T-helper 9 cell (primary cell): ENCODE results near the gene NELFA.
A peak's percentile ranks its signal among the peaks of the same experiment; 100 is the strongest.

Experiments
- DNase-seq: peaks from one replicate; pipeline ENCODE4 v3.0.0-alpha.2; 2020
- total RNA-seq, 2 donors: gene quantifications; one replicate each; lab custom pipeline; 2026; lab: John Stamatoyannopoulos, UW

Gene NELFA
- 35.2 to 47.0 reads per million in 2 donors for total RNA-seq

DNA sequence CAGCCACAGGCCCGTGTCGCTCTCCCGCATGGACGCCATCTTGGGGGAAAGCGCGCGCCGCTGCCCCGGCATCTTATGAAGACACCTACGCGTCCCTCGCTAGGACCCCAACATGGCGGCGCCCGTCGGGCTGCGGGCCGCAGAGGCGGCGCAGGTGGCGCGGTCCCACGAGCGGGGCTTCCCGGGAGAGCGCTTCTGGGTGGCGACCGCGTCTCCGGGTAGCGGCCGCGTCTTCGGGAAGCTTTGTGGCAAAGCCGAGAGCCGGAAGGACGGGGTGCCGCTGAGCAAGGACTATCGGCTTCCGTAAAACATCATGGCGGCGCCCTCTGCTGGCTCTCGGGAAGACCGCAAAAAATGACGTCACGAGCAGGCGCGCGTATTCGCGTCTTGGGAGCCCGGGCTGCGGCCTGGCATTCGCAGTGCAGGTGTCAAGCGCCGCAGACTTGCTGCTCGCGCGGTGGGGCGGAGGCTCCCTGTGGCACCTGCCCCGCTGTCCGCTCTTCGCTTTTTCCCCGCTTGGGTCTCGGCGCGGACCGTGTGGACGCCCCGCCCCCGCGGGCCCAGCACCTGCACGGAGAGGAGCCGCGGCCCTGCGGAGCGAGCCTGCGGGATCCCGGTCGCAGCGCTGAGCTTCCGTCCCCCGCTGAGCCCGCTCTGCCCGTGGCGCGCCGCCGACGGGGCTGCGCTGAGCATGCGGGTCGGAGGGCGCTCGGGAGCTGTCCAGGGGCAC lies at the start of gene NELFA:
TSS of gene NELFA (minus strand) at position 54 of the 730 bp plus-strand sequence. CDS start at position 39, 15 bp downstream.
- DNase-seq = peak; percentile 96

- no peak for DNase-seq
Observed at GRCh38 chr4:2057382-2058065, 48.8 kb upstream of the NELFA start.

DNA sequence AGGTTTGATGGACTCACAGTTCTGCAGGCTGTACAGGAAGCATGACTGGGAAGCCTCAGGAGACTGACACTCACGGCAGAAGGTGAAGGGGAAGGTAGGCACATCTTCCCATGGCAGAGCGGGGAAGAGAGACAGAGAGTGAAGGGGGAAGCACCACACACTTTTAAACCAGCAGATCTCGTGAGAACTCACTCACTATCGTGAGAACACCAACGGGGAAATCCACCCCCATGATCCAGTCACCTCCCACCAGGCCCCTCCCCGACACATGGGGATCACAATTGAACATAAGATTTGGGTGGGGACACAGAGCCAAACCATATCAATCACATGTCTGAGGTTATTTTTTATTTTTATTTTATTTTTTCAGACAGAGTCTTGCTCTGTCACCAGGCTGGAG lies 45.4 kb upstream of the NELFA start:
- no peak for DNase-seq

DNA sequence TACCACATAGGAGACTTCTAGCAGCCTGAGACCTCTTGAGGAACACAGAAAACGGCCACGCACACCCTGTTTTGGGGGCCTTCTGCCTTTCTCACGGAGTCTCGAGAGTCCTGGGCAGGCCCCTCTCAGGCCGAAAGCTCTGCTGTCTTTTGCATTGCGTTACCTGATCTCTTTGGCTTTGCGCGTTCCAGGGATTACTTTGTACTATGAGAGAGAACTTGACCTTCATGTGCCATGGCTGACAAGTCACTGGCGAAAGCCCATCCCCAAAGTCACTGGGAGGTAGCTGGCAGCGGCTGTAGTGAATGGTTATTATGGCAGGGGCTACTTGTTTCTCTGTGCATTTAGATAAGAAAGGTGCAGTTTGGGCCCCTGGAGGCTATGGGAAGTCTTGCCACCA lies 42.3 kb upstream of the NELFA start:
- DNase-seq = no peak

DNA sequence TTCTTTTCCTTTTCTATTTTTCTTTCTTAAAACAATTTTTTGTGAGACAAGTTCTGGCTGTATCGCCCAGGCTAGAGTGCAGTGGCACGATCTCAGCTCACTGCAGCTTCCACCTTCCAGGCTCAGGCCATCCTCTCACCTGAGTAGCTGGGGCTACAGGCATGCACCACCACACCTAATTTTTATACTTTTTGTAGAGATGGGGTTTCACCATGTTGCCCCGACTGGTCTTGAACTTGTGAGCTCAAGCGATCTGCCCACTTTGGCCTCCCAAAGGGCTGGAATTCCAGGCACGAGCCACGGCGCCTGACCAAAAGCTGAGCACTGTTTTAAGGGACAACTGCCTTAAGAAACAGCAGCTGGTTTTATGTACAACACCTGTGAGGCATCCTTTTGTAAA lies 41.0 kb upstream of the NELFA start:
- DNase-seq = no peak

DNA sequence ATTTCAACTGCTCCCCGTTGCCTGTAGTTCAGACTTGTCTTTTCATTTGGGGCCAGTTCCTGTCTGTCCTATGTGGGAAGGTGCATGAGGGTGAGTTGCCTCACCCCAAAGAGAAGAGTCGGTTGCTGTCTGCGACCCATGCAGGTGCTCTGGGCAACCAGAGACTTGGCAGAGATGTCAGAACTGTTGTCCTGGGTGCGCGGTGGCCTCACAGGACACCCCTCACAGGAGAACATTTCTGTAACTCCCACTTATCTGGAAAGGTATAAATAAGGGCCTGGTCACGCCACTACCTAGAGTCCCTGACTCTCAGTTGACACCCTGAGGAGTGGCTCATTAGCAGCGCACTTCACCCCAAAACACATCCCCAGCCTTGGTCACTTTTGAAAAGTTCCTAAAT lies 40.6 kb upstream of the NELFA start:
- DNase-seq = no peak

DNA sequence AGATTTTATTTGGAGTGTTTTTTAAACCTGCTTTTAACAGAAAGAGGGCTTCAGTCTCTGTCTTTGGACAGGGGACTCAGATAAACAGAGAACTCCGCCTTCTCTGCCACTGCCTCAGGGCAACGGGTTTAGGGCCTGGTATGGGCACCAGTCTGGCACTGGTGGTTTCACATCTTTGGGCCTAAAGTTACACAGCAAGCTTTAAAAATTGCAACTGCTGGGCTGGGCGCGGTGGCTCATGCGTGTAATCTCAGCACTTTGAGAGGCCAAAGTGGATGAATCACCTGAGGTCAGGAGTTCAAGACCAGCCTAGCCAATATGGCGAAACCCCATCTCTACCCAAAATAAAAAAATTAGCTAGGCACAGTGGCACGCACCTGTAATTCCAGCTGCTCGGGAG lies 40.1 kb upstream of the NELFA start:
- DNase-seq = no peak

GRCh38 chr4:2047781-2048581 lies 39.2 kb upstream of the NELFA start:
- DNase-seq = no peak

GRCh38 chr4:2047031-2047660 lies 38.4 kb upstream of the NELFA start:
- no peak for DNase-seq

DNA sequence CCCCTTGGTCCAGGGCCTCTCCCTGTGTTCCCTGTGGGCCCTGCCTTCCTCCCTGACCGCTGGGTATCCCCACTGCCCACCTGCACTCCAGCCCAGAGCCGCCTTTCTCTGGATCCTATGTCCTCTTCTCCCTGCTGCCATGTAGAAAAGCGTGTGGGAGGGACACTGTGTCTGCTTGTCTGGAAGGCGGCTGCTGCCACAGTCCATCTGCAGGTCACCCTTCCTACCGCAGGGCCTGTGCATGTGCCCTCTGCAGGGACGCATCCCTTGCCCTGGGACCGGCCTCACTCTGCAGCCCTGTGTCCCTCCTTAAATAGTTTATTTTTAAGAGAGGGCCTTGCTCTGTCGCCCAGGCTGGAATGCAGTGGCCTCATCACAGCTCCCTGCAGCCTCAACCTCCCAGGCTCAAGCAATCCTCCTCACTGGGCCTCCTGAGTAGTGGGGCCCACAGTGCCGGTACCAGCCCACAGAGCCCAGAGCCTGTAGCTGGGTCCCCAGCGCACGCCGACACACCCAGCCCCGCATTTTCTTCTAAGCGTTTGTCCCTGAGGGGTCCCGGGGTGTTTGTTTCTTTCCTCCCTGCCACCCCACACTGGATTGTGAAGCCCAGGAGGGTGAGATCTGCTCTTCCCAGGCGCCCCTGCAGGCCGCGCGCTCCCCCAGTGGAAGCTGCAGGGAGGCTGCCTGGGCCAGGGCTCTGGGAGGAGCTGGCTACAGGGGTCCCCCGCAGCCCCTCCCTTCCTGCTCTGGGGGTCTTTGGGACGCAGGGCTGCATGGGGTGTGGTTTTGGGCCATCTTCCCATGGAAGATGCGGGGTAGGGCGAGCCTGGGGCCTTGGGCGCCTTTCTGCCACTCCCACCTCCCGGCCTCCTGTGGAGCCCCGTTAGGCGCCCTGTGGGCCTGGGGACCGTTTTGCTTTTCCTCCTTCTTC lies 37.5 kb upstream of the NELFA start:
- no peak for DNase-seq

DNA sequence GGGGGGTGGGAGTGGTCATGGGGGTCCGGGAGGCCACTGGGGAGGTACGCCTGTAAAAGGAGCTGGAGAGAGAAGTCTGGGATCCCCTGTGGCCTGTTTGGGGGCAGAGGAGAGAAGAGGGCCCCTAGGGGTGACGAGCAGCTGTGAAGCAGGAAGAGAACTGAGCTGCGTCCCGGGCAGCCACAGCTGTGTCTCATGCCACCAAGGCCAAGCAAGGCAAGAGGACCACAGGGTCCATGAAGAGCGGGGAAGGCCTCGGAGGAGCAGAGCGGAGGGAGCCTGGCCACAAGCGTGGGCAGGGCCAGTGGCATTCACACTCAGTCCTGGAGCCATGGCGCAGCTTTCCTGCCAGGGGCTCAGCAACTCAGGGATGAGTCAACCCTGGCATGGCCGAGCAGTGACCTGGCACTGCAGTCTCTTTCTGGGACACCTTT lies 36.8 kb upstream of the NELFA start:
- no peak for DNase-seq

GRCh38 chr4:2044542-2045517 lies 36.1 kb upstream of the NELFA start:
- DNase-seq = no peak

GRCh38 chr4:2044119-2044485 lies 35.3 kb upstream of the NELFA start:
- no peak for DNase-seq

- DNase-seq = no peak
Observed at GRCh38 chr4:2043396-2044118, 34.8 kb upstream of the NELFA start.

DNA sequence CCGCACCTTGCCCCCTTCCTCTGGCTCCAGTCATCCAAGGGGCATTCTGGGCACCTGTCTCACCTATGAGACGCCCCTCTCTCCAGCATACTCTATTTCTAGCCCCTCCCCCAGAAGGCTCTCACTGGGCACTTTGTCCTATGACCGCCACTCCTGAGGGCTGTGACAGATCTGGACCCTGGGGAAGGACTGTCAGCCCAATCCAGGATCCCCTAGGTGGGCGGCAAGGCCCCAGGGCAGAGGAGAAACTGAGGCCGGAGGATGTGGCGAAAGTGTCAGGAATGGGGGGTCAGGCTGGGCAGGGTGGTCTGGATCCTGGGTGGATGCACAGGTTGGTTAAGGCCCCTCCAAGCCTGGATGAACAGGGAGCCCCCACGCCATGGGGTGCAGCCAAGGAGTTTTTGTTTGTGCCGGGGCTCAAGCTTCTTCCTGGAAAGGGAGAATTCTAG lies 34.2 kb upstream of the NELFA start:
- no peak for DNase-seq

DNA sequence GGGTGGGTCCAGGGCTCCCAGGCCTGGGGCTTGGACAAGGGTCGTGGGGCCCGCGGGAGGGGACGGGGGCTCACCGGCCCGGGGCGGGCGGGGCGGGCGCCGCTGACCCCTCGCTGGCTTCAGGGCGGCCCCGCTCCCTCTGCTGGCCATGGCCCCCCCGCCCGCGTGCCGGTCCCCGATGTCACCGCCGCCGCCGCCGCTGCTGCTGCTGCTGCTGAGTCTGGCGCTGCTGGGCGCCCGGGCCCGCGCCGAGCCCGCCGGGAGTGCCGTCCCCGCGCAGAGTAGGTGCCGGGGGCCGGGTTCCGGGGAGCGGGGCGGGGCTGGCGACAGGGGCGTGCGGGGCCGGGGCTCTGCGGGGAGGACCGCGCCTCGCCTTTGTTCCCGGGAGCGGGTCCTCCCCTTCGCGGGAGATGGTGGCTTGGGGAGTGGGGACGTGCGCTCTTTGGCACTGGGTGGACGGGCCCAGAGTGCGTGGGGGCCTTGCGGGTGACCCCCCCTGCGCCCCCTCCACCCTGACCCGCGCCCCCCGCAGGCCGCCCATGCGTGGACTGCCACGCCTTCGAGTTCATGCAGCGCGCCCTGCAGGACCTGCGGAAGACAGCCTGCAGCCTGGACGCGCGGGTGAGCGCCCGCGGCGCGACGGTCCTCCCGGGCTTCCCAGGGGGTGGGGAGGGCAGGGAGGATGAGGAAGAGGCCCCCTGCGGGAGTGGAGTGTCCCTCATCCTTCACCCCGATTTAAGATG lies 33.6 kb upstream of the NELFA start:
- DNase-seq = peak; percentile 34

DNA sequence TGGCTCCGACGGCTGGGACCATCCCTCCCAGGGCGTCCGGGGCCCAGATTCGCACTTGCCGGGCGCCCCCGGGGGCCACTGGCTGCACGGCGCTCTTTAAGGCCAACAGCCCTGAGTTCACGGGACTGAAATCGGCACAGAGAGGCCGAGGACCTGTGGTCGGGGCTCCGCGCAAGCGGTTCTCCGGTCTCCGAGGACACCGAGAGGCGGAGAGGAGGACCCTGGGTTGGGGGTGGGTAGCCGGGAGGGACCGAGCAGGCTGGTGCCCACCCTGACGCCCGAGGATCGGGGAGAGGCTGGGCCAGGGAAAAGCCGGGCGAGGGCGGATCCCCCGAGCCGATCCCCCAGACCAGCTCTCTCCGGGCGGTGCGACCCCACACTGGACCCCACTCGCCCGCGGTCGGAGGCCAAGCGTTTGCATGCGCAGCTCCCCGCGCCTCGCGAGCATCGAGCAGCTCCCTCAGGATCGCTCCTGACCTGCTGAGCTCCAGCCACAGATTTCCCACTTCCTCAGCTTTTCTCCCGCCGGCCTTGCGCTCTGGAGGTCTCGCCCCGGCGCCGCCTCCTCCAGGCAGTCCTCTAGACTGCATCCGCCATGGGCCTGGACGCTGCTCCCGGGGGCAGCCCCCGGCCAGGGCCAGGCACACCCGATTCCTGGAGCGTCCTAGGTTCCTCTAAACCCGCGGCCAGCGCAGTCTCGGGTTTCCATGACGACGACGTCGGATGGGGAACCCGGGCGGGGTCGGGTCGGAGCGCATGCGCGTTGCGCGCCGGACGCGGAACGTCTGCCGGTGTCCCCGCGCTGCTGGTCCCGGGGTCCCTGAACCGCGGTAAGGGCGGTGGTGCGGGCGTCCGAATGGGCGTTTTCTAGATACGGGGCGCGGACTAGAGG lies 32.7 kb upstream of the NELFA start:
- peak; percentile 69 for DNase-seq
